Epithelial cell of proximal tubule (primary cell): ENCODE data around the gene NUTM2F. TPM values are rescaled to one million over a fixed set of nuclear protein-coding genes. Genes with fewer than 3 reads are reported as not detected.

ENCODE experiments used
- DNase-seq: peaks from one replicate; pipeline ENCODE4 v3.0.0-alpha.2; 2011; ENCODE audit warnings: low read depth
- H3K4me3 ChIP-seq: 2 replicates; pipeline ENCODE4 v1.5.1; 2011; ENCODE audit warnings: low read depth, mild to moderate bottlenecking, low read length
- total RNA-seq: library from RNA; depleted of rRNA; stranded (reverse); fragments of >200 nt; gene quantifications from 2 replicates; pipeline ENCODE4 v1.2.3, GENCODE V29; 2015
- TF ChIP-seq, protein P1 (sequence below): conservative IDR thresholded peaks from 2 replicates; pipeline ENCODE4 v1.5.1; 2012; ENCODE audit warnings: low read depth, mild to moderate bottlenecking, low read length

The NUTM2F gene
- total RNA-seq, 1 donor from 2014 or later, result not detected

- no peak overlapping the region for H3K4me3 ChIP-seq
- DNase-seq, result no peak
- TF ChIP-seq, protein P1, sequence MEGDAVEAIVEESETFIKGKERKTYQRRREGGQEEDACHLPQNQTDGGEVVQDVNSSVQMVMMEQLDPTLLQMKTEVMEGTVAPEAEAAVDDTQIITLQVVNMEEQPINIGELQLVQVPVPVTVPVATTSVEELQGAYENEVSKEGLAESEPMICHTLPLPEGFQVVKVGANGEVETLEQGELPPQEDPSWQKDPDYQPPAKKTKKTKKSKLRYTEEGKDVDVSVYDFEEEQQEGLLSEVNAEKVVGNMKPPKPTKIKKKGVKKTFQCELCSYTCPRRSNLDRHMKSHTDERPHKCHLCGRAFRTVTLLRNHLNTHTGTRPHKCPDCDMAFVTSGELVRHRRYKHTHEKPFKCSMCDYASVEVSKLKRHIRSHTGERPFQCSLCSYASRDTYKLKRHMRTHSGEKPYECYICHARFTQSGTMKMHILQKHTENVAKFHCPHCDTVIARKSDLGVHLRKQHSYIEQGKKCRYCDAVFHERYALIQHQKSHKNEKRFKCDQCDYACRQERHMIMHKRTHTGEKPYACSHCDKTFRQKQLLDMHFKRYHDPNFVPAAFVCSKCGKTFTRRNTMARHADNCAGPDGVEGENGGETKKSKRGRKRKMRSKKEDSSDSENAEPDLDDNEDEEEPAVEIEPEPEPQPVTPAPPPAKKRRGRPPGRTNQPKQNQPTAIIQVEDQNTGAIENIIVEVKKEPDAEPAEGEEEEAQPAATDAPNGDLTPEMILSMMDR, result no peak
These were observed 29.4 kb downstream of the NUTM2F start for GRCh38 chr9:94298949-94299599.

- DNase-seq, result no peak
- H3K4me3 ChIP-seq, result no peak overlapping the region
- TF ChIP-seq, protein P1, result no peak
These were observed 38.8 kb downstream of the NUTM2F start for GRCh38 chr9:94289691-94290090.

GRCh38 chr9:94287877-94288513 lies 40.4 kb downstream of the NUTM2F start:
- DNase-seq, result no peak
- H3K4me3 ChIP-seq, result no peak overlapping the region
- TF ChIP-seq, protein P1, result no peak

DNA sequence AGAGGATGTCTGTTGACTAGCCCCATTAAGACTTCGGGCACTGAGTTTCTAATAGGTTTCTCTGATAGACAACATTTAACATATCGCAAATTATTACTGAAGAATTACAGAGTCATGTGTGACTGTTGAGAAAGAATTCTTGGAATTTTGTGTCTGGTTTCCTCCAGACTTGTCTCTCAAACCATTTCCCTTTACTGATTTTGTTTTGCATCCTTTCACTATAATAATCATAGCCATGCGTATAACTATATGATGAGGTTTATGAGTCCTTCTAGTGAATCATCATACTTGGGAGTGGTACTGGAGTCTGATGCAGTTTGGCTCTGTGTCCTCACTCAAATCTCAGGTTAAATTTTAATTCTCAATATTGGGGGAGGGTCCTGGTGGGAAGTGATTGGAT lies 42.3 kb downstream of the NUTM2F start:
- TF ChIP-seq, protein P1, result no peak
- no peak overlapping the region for H3K4me3 ChIP-seq
- no peak for DNase-seq

DNA sequence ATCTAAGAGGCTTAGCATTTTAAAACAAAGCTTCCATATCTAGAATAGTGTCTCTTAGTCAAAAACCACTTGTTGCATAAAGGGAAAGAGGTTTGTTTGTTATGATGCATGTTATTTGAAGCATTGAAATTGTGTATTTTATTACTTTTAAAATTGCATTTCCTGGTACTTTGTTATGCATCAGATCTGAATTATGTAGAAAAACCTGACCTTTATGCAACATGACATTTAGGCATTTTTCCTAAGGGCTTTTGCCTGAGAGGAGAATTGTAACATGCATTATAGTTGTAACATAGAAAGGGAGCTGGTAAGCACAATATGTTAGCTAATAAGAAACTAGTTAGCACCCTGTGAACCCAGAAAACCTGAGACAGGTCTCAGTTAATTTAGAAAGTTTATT lies 47.3 kb downstream of the NUTM2F start:
- TF ChIP-seq, protein P1, result no peak
- H3K4me3 ChIP-seq, result no peak overlapping the region
- no peak for DNase-seq

DNA sequence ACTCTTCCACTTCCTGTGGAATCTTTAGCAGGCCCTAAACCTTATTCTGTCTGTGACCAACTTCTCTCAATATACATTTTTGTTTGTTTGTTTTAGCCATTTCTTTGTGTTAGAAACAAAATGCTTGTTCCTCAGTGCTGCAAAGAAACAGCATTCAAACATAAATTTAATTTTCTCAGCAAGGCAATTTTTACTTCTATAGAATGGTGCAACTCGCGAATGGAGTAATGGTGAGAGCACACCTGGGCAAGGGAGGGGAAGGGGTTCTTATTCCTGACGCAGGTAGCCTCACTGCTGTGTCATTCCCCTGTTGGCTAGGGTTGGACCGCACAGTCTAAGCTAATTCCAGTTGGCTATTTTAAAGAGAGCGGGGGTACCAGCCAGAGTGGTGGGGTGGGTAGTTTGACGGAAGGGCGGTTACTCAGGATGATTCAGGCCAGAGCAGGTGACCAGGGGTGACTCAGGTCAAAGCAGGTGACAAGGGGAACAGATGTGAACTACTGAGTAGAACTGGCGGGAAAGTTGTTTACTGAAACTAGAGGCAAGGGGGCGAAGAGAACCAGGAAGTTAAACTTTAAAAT lies 47.9 kb downstream of the NUTM2F start:
- DNase-seq, result no peak
- no peak overlapping the region for H3K4me3 ChIP-seq
- TF ChIP-seq, protein P1, result no peak
